Measurements from ENCODE around the gene REPIN1. TPM values are rescaled to one million over a fixed set of nuclear protein-coding genes. Genes with fewer than 3 reads are reported as not detected.

The REPIN1 gene
- polyA plus RNA-seq, 1 of the 3 experiments (the other 2 are of a cell fraction), result 91.6 TPM

GRCh38 chr7:150420987-150421674 is 52.5 kb downstream of the REPIN1 start:
- no peaks in the 10 kb centered on the region for H3F3A ChIP-seq (replicated peaks; ENCODE audit: insufficient read depth)
- peak overlapping the region; percentile 94 for H2AFZ ChIP-seq (ENCODE audit: low read depth)
- H3K36me3 ChIP-seq (replicated peaks in 1 of 2; ENCODE audit: control insufficient read depth in 1 of 2, insufficient read depth in 2 of 2, low read length in 1 of 2), result no peaks in the 10 kb centered on the region
- POLR2A ChIA-PET, result interaction anchor here (1.3 kb wide), 1 partner anchor 52 kb away, joined by 3 read pairs; no protein-coding TSS in a partner anchor
- H3K4me2 ChIP-seq, result no peak overlapping the region; the same call in 1 of the 2 replicates
- peak overlapping the region in 1 of 2 experiments; percentile 33; a peak in 1 of 4 replicates for H3K4me3 ChIP-seq (ENCODE audit: low read depth in 2 of 2, low read length in 1 of 2)
- CTCF ChIA-PET, result interaction anchor here (0.6 to 3.8 kb wide), 23 partner anchors 9 to 656 kb away, joined by 3 to 20 read pairs (median 5); partner anchors contain the start of genes RARRES2 and REPIN1
- TF ChIP-seq NFIC (IDR thresholded peaks at IDR 0.05; ENCODE audit: borderline replicate concordance), result no peak
- no peak for TF ChIP-seq RXRA (IDR thresholded peaks at IDR 0.05; ENCODE audit: borderline replicate concordance, low read depth)
- TF ChIP-seq, protein P1, sequence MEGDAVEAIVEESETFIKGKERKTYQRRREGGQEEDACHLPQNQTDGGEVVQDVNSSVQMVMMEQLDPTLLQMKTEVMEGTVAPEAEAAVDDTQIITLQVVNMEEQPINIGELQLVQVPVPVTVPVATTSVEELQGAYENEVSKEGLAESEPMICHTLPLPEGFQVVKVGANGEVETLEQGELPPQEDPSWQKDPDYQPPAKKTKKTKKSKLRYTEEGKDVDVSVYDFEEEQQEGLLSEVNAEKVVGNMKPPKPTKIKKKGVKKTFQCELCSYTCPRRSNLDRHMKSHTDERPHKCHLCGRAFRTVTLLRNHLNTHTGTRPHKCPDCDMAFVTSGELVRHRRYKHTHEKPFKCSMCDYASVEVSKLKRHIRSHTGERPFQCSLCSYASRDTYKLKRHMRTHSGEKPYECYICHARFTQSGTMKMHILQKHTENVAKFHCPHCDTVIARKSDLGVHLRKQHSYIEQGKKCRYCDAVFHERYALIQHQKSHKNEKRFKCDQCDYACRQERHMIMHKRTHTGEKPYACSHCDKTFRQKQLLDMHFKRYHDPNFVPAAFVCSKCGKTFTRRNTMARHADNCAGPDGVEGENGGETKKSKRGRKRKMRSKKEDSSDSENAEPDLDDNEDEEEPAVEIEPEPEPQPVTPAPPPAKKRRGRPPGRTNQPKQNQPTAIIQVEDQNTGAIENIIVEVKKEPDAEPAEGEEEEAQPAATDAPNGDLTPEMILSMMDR (IDR thresholded peaks at IDR 0.05), result peak; percentile 99
- 0 out of 2 replicates have a peak, but pooled peaks have one; percentile 27 for TF ChIP-seq MAX (IDR thresholded peaks at IDR 0.05; ENCODE audit: low read depth)
- no peak for TF ChIP-seq RFX5 (IDR thresholded peaks at IDR 0.05; ENCODE audit: low read length)
- no peak for TF ChIP-seq USF1 (IDR thresholded peaks at IDR 0.05; ENCODE audit: borderline replicate concordance, low read depth)
- no peak for TF ChIP-seq YY1 (IDR thresholded peaks at IDR 0.05; ENCODE audit: low read depth)
- peak; percentile 95 for TF ChIP-seq SMC3 (IDR thresholded peaks at IDR 0.05; ENCODE audit: low read depth, low read length)
- TF ChIP-seq RAD21 (IDR thresholded peaks at IDR 0.05; ENCODE audit: low read length), result peak; percentile 95
- TF ChIP-seq FOXM1 (IDR thresholded peaks at IDR 0.05; ENCODE audit: low read depth), result no peak
- TF ChIP-seq RCOR1 (IDR thresholded peaks at IDR 0.05; ENCODE audit: low read length), result 0 out of 2 replicates have a peak, but pooled peaks have one; percentile 46
- TF ChIP-seq ELF1 (IDR thresholded peaks at IDR 0.05), result no peak
- TF ChIP-seq NRF1 (IDR thresholded peaks at IDR 0.05; ENCODE audit: low read depth, low read length), result peak; percentile 39; the same call in 1 of the 2 replicates
- no peak for TF ChIP-seq TCF12 (IDR thresholded peaks at IDR 0.05)
- H3K9ac ChIP-seq, result no peak overlapping the region
- H3K79me2 ChIP-seq (ENCODE audit: insufficient read depth), result no peaks in the 10 kb centered on the region
- no peaks in the 10 kb centered on the region for H3K27me3 ChIP-seq (ENCODE audit: insufficient read depth)
- no peaks in the 10 kb centered on the region for H3K9me3 ChIP-seq
- no peak overlapping the region for H3K27ac ChIP-seq (ENCODE audit: low read depth in 2 of 2, low read length in 1 of 2)
- 13% methylated on average over 27 of the region's 27 CpGs for WGBS (ENCODE audit: low lambda C conversion rate)
- DNase-seq, result peak; percentile 92
- H4K20me1 ChIP-seq (ENCODE audit: insufficient read depth), result no peaks in the 10 kb centered on the region
- H3K4me1 ChIP-seq (ENCODE audit: control insufficient read depth in 1 of 2, insufficient read depth in 2 of 2, low read depth in 1 of 2, low read length in 1 of 2), result no peaks in the 10 kb centered on the region
- no peaks in the 10 kb centered on the region for H3K9me2 ChIP-seq

DNA sequence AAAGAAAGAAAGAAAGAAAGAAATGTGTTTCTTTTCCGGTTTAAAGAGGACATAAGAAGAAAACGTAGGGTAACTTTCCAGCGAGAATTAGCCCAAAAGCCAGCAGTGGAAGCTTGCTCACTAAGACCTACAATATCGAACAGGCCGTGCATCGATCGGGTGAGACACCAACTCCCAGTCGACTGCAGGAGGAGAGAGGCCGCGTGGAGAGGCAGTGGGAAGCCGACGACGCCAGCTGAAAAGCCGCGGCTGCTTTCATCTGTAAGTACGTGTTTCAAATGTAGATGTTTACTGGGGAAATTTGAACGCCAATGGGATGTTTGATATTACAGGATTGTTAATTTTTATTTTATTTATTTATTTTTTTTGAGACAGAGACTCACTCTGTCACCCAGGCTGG is 53.2 kb downstream of the REPIN1 start:
- no peak overlapping the region for H3K9ac ChIP-seq
- ChIA-PET CTCF (interaction anchor here (0.6 to 2.3 kb wide), 21 partner anchors 10 to 656 kb away, joined by 3 to 20 read pairs (median 5); partner anchors contain the start of gene RARRES2), POLR2A (no interaction called here)
- H3K4me2 ChIP-seq, result no peak overlapping the region
- no peaks in the 10 kb centered on the region for H3K9me2 ChIP-seq
- H3K9me3 ChIP-seq, result no peaks in the 10 kb centered on the region
- no peaks in the 10 kb centered on the region for H3F3A ChIP-seq (replicated peaks; ENCODE audit: insufficient read depth)
- no peaks in the 10 kb centered on the region for H3K36me3 ChIP-seq (replicated peaks in 1 of 2; ENCODE audit: control insufficient read depth in 1 of 2, insufficient read depth in 2 of 2, low read length in 1 of 2)
- no peaks in the 10 kb centered on the region for H3K4me1 ChIP-seq (ENCODE audit: control insufficient read depth in 1 of 2, insufficient read depth in 2 of 2, low read depth in 1 of 2, low read length in 1 of 2)
- 75% methylated on average over 17 of the region's 17 CpGs for WGBS (ENCODE audit: low lambda C conversion rate)
- H2AFZ ChIP-seq (ENCODE audit: low read depth), result no peak overlapping the region
- H3K4me3 ChIP-seq (ENCODE audit: low read depth in 2 of 2, low read length in 1 of 2), result no peak overlapping the region
- no peak overlapping the region for H3K27ac ChIP-seq (ENCODE audit: low read depth in 2 of 2, low read length in 1 of 2)
- no peaks in the 10 kb centered on the region for H4K20me1 ChIP-seq (ENCODE audit: insufficient read depth)
- DNase-seq, result no peak
- no peaks in the 10 kb centered on the region for H3K27me3 ChIP-seq (ENCODE audit: insufficient read depth)
- H3K79me2 ChIP-seq (ENCODE audit: insufficient read depth), result no peaks in the 10 kb centered on the region
- TF ChIP-seq SIN3A (IDR thresholded peaks at IDR 0.05; ENCODE audit: borderline replicate concordance, low read depth, low read length), result no peak
- TF ChIP-seq, protein P2, sequence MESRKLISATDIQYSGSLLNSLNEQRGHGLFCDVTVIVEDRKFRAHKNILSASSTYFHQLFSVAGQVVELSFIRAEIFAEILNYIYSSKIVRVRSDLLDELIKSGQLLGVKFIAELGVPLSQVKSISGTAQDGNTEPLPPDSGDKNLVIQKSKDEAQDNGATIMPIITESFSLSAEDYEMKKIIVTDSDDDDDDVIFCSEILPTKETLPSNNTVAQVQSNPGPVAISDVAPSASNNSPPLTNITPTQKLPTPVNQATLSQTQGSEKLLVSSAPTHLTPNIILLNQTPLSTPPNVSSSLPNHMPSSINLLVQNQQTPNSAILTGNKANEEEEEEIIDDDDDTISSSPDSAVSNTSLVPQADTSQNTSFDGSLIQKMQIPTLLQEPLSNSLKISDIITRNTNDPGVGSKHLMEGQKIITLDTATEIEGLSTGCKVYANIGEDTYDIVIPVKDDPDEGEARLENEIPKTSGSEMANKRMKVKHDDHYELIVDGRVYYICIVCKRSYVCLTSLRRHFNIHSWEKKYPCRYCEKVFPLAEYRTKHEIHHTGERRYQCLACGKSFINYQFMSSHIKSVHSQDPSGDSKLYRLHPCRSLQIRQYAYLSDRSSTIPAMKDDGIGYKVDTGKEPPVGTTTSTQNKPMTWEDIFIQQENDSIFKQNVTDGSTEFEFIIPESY (IDR thresholded peaks at IDR 0.05; ENCODE audit: borderline replicate concordance, low read depth), result no peak
- TF ChIP-seq, protein P1 (IDR thresholded peaks at IDR 0.05), result no peak
- no peak for TF ChIP-seq MEF2A (IDR thresholded peaks at IDR 0.05; ENCODE audit: borderline replicate concordance, low read depth)
- TF ChIP-seq PBX3 (IDR thresholded peaks at IDR 0.05), result no peak
- TF ChIP-seq TAF1 (IDR thresholded peaks at IDR 0.05; ENCODE audit: borderline replicate concordance, low read depth, low read length), result no peak
- no peak for TF ChIP-seq GABPA (IDR thresholded peaks at IDR 0.05; ENCODE audit: low read depth)
- TF ChIP-seq ELF1 (IDR thresholded peaks at IDR 0.05), result no peak
